Mucosa of stomach (tissue), 1 donor: ENCODE measurements around the gene GCNT2.
"Not testable (repeated sequence)": the region's sequence is repeated elsewhere in the genome, so short reads cannot be mapped to it uniquely, and the experiment has no call there.

Experiments used
- H3K27me3 ChIP-seq: one replicate; pipeline ENCODE4 v1.7.0; 2013; ENCODE audit warnings: mild to moderate bottlenecking, low read length; ENCODE audit not compliant: control insufficient read depth, insufficient read depth
- H3K36me3 ChIP-seq: one replicate; pipeline ENCODE4 v1.7.0; 2013; ENCODE audit warnings: low read length; ENCODE audit not compliant: control insufficient read depth, insufficient read depth
- H3K4me1 ChIP-seq: one replicate; pipeline ENCODE4 v1.7.0; 2013; ENCODE audit warnings: mild to moderate bottlenecking, low read length; ENCODE audit not compliant: control insufficient read depth, insufficient read depth
- H3K4me3 ChIP-seq: one replicate; pipeline ENCODE4 v1.7.0; 2013; ENCODE audit warnings: low read length
- H3K9ac ChIP-seq: one replicate; pipeline ENCODE4 v1.7.0; 2013; ENCODE audit warnings: mild to moderate bottlenecking, low read length, moderate library complexity
- H3K9me3 ChIP-seq: one replicate; pipeline ENCODE4 v1.7.0; 2013; ENCODE audit warnings: mild to moderate bottlenecking, low read length, moderate library complexity; ENCODE audit not compliant: control insufficient read depth
- donor health status: Pancreatic carcinoma.

The GCNT2 gene

GRCh38 chr6:10588562-10589428 lies 67.6 kb downstream of the GCNT2 start:
- no peaks in the 10 kb centered on the region for H3K9me3 ChIP-seq
- H3K36me3 ChIP-seq: no peaks in the 10 kb centered on the region
- H3K27me3 ChIP-seq: no peaks in the 10 kb centered on the region
- no peak overlapping the region for H3K4me3 ChIP-seq
- H3K4me1 ChIP-seq: peaks cover 18% of the 10 kb centered on the region
- H3K9ac ChIP-seq: no peak overlapping the region

- Histone ChIP-seq H3K27me3 (no peaks in the 10 kb centered on the region), H3K9me3 (no peaks in the 10 kb centered on the region), H3K4me3 (no peak overlapping the region), H3K4me1 (peaks cover 12% of the 10 kb centered on the region), H3K9ac (no peak overlapping the region), H3K36me3 (no peaks in the 10 kb centered on the region)
Observed at GRCh38 chr6:10589429-10589727, 68.2 kb downstream of the GCNT2 start.

- Histone ChIP-seq H3K27me3 (no peaks in the 10 kb centered on the region), H3K9me3 (no peaks in the 10 kb centered on the region), H3K4me1 (peaks cover 8% of the 10 kb centered on the region), H3K9ac (no peak overlapping the region), H3K36me3 (no peaks in the 10 kb centered on the region), H3K4me3 (no peak overlapping the region)
Observed at GRCh38 chr6:10589983-10590382, 68.8 kb downstream of the GCNT2 start.

- Histone ChIP-seq H3K4me1 (no peaks in the 10 kb centered on the region), H3K27me3 (no peaks in the 10 kb centered on the region), H3K36me3 (no peaks in the 10 kb centered on the region), H3K4me3 (no peak overlapping the region), H3K9ac (no peak overlapping the region), H3K9me3 (no peaks in the 10 kb centered on the region)
Observed at GRCh38 chr6:10591422-10592160, 70.4 kb downstream of the GCNT2 start.

GRCh38 chr6:10595731-10596664 lies 74.8 kb downstream of the GCNT2 start:
- Histone ChIP-seq H3K27me3 (no peaks in the 10 kb centered on the region), H3K36me3 (no peaks in the 10 kb centered on the region), H3K9me3 (no peaks in the 10 kb centered on the region), H3K4me3 (no peak overlapping the region), H3K4me1 (no peaks in the 10 kb centered on the region), H3K9ac (no peak overlapping the region)

GRCh38 chr6:10597499-10598001 lies 76.4 kb downstream of the GCNT2 start:
- no peak overlapping the region for H3K9ac ChIP-seq
- no peaks in the 10 kb centered on the region for H3K4me1 ChIP-seq
- H3K27me3 ChIP-seq: no peaks in the 10 kb centered on the region
- no peaks in the 10 kb centered on the region for H3K36me3 ChIP-seq
- H3K4me3 ChIP-seq: no peak overlapping the region
- H3K9me3 ChIP-seq: no peaks in the 10 kb centered on the region

GRCh38 chr6:10598084-10598960 lies 77.2 kb downstream of the GCNT2 start:
- Histone ChIP-seq H3K9me3 (no peaks in the 10 kb centered on the region), H3K36me3 (no peaks in the 10 kb centered on the region), H3K27me3 (no peaks in the 10 kb centered on the region), H3K4me3 (no peak overlapping the region), H3K9ac (no peak overlapping the region), H3K4me1 (no peaks in the 10 kb centered on the region)

GRCh38 chr6:10599046-10599445 lies 77.9 kb downstream of the GCNT2 start:
- Histone ChIP-seq H3K9me3 (no peaks in the 10 kb centered on the region), H3K4me1 (no peaks in the 10 kb centered on the region), H3K36me3 (no peaks in the 10 kb centered on the region)

GRCh38 chr6:10600681-10601080 lies 79.5 kb downstream of the GCNT2 start:
- not testable (repeated sequence) for H3K4me1 ChIP-seq, H3K36me3 ChIP-seq, H3K9ac ChIP-seq, H3K4me3 ChIP-seq, H3K9me3 ChIP-seq, H3K27me3 ChIP-seq

More at GRCh38 chr6:10599046-10599445, 77.9 kb downstream of the GCNT2 start:
- H3K4me3 ChIP-seq: no peak overlapping the region
- no peak overlapping the region for H3K9ac ChIP-seq
- H3K27me3 ChIP-seq: no peaks in the 10 kb centered on the region

GRCh38 chr6:10603219-10603618 lies 82.1 kb downstream of the GCNT2 start:
- Histone ChIP-seq H3K4me3 (no peak overlapping the region), H3K9me3 (no peaks in the 10 kb centered on the region), H3K4me1 (no peaks in the 10 kb centered on the region), H3K36me3 (no peaks in the 10 kb centered on the region), H3K27me3 (no peaks in the 10 kb centered on the region), H3K9ac (no peak overlapping the region)

- Histone ChIP-seq H3K27me3 (no peaks in the 10 kb centered on the region), H3K4me1 (no peaks in the 10 kb centered on the region), H3K4me3 (no peak overlapping the region), H3K9me3 (no peaks in the 10 kb centered on the region), H3K9ac (no peak overlapping the region), H3K36me3 (no peaks in the 10 kb centered on the region)
Observed at GRCh38 chr6:10609038-10609437, 87.9 kb downstream of the GCNT2 start.
